GM12878 (cell line): Measurements from ENCODE around the gene RASA1. TPM values are rescaled to one million over a fixed set of nuclear protein-coding genes. Genes with fewer than 3 reads are reported as not detected.

Source experiments
- ATAC-seq: fragments of 200-7000 bp; cut with Tn5 transposase; 3 replicates; pipeline ENCODE4 v1.9.1; 2020; ENCODE audit warnings: mild to moderate bottlenecking, moderate library complexity
- BruUV-seq: library from RNA; stranded (reverse); fragments of 400-500 nt; replicated peaks from 2 replicates; lab custom pipeline; 2021; lab: Mats Ljungman, UMichigan
- CTCF ChIA-PET: fragments of 300-600 bp; sonication (Branson Sonifier 250); formaldehyde crosslinking; extraction: SDS; loops from one replicate; lab custom pipeline; 2021; ENCODE audit warnings: inconsistent platforms; lab: Yijun Ruan, JAX
- POLR2A ChIA-PET: fragments of 350-600 bp; formaldehyde crosslinking; extraction: SDS; loops from one replicate; lab custom pipeline; 2021; ENCODE audit warnings: inconsistent platforms; lab: Charles Lee
- RAD21 ChIA-PET: fragments of 300-600 bp; sonication (Branson Sonifier 250); formaldehyde crosslinking; loops from one replicate; lab custom pipeline; 2023; ENCODE audit warnings: antibody characterized with exemption; ENCODE audit not compliant: unreplicated experiment; lab: Charles Lee
- SMC1A ChIA-PET: fragments of 300-600 bp; sonication (Branson Sonifier 250); formaldehyde crosslinking; loops from one replicate; lab custom pipeline; 2023; ENCODE audit not compliant: unreplicated experiment, uncharacterized antibody; lab: Charles Lee
- DNase-seq: peaks from one replicate; pipeline ENCODE4 v3.0.0-alpha.2; 2011; ENCODE audit warnings: low read depth, low spot score
- FAIRE-seq: peaks from 3 replicates; lab custom pipeline; 2011; peaks lifted over from hg19 to GRCh38; lab: Jason Lieb, UNC
- H2AFZ ChIP-seq: 2 replicates; pipeline ENCODE4 v1.6.0; 2011; ENCODE audit warnings: low read depth, low read length, control low read depth; ENCODE audit not compliant: control insufficient read depth
- H3K27ac ChIP-seq: 2 replicates; pipeline ENCODE4 v1.5.1; 2011; ENCODE audit warnings: control low read depth; ENCODE audit not compliant: control insufficient read depth, insufficient read depth
- H3K27me3 ChIP-seq, 2 experiments: replicated peaks in 1 of 2; 2 replicates each; pipeline versions ENCODE4 v1.6.0 to v1.6.1; 2011; ENCODE audit warnings: low read length in 1 of 2; ENCODE audit not compliant: control insufficient read depth in 2 of 2, insufficient read depth in 2 of 2
- H3K36me3 ChIP-seq, 2 experiments: 2 replicates each; pipeline ENCODE4 v1.5.1; 2011; ENCODE audit warnings: low read length in 1 of 2; ENCODE audit not compliant: control insufficient read depth in 2 of 2, insufficient read depth in 2 of 2
- H3K4me1 ChIP-seq: 2 replicates; pipeline ENCODE4 v1.6.1; 2011; ENCODE audit warnings: mild to moderate bottlenecking, low read length, moderate library complexity, mixed read lengths; ENCODE audit not compliant: control insufficient read depth, insufficient read depth
- H3K4me2 ChIP-seq: 2 replicates; pipeline ENCODE4 v1.6.0; 2011; ENCODE audit warnings: control low read depth; ENCODE audit not compliant: control insufficient read depth, insufficient read depth
- H3K4me3 ChIP-seq: fragments of 200-600 bp; sonication (generic); 2 replicates; pipeline ENCODE4 v1.5.1; 2016
- H3K79me2 ChIP-seq: 2 replicates; pipeline ENCODE4 v1.6.0; 2011; ENCODE audit warnings: low read length; ENCODE audit not compliant: control insufficient read depth, insufficient read depth
- H3K9ac ChIP-seq: 2 replicates; pipeline ENCODE4 v1.8.0; 2011; ENCODE audit warnings: low read length, control low read depth, mixed read lengths; ENCODE audit not compliant: control insufficient read depth, insufficient read depth
- H3K9me3 ChIP-seq: replicated peaks from 3 replicates; pipeline ENCODE4 v1.5.1; 2011; ENCODE audit warnings: mild to moderate bottlenecking, low read length; ENCODE audit not compliant: control insufficient read depth, insufficient read depth
- H4K20me1 ChIP-seq: 2 replicates; pipeline ENCODE4 v1.6.0; 2011; ENCODE audit not compliant: control insufficient read depth, insufficient read depth
- ATF2 ChIP-seq: IDR thresholded peaks from 2 replicates; pipeline ENCODE4 v1.6.1; 2012; ENCODE audit warnings: low read length, inconsistent platforms
- CHD1 ChIP-seq: IDR thresholded peaks from 2 replicates; pipeline ENCODE4 v1.6.1; 2012; ENCODE audit warnings: low read depth, low read length, improper control_type of control experiment
- HCFC1 ChIP-seq: fragments of 150-350 bp; IDR thresholded peaks from 2 replicates; pipeline ENCODE4 v1.6.1; 2014; ENCODE audit warnings: low read length
- POLR2A ChIP-seq: IDR thresholded peaks from 2 replicates; pipeline ENCODE4 v1.6.1; 2011; ENCODE audit warnings: low read depth, mild to moderate bottlenecking, low read length
- STAT1 ChIP-seq: fragments of 450-650 bp; conservative IDR thresholded peaks from 2 replicates; pipeline ENCODE4 v1.6.1; 2014; ENCODE audit warnings: antibody characterized with exemption, mild to moderate bottlenecking
- USF2 ChIP-seq: IDR thresholded peaks from 2 replicates; pipeline ENCODE4 v1.6.1; 2011; ENCODE audit warnings: low read depth, low read length, improper control_type of control experiment, borderline replicate concordance
- ZNF207 ChIP-seq: fragments of 450-650 bp; IDR thresholded peaks from 2 replicates; pipeline ENCODE4 v1.6.1; 2014; ENCODE audit warnings: antibody characterized with exemption, mild to moderate bottlenecking, borderline replicate concordance
- ZNF24 ChIP-seq: fragments of 450-650 bp; IDR thresholded peaks from 2 replicates; pipeline ENCODE4 v1.6.1; 2017; ENCODE audit warnings: antibody characterized with exemption, mild to moderate bottlenecking
- WGBS: methylation state at CpG from one replicate; pipeline ENCODE4 v1.1.6; 2016; ENCODE audit warnings: low lambda C conversion rate; ENCODE audit not compliant: insufficient replicate concordance, insufficient coverage; ENCODE audit errors: missing lambda C conversion rate; 5-methylcytosine and 5-hydroxymethylcytosine counted together
- in situ Hi-C: fragments of 300-500 bp; cut with MboI; formaldehyde crosslinking; loops from 9 replicates; pipeline ENCODE4 v1.14.3; 2018; ENCODE audit warnings: mixed read lengths
- intact Hi-C: fragments of 100-400 bp; cut with micrococcal nuclease; formaldehyde crosslinking; loops from one replicate; pipeline ENCODE4 v1.14.2; 2022; ENCODE audit not compliant: unreplicated experiment
- polyA plus RNA-seq, 11 experiments: library from polyadenylated mRNA; depleted of rRNA in 4 of 11; unstranded in 6 of 11; stranded (reverse) in 5 of 11; fragments of >200 nt; fragmentation: Nextera tagmentation in 4 of 11; fragmentation: Illumina TruSeq in 1 of 11; extraction: Ambion mirVana in 4 of 11; extraction: Trizol in 1 of 11; gene quantifications; 1 replicate in 1 of 11; 2 replicates in 10 of 11; pipeline versions ENCODE4 v1.2.1 to v1.2.3, GENCODE V29; 2011 to 2016; ENCODE audit warnings: inconsistent platforms in 2 of 11, missing spikeins in 2 of 11, low read depth in 1 of 11
- total RNA-seq, 4 experiments: library from RNA; depleted of rRNA in 3 of 4; stranded (reverse); fragments of >200 nt in 3 of 4; fragmentation: Illumina TruSeq in 1 of 4; extraction: Trizol in 1 of 4; gene quantifications; 2 replicates each; pipeline versions ENCODE4 v1.2.1 to v1.2.3, GENCODE V29; 2013 to 2021

Gene RASA1
- total and polyA plus RNA-seq, 10 of the 15 experiments (the other 5 are each of a cell fraction or from before 2014, with no cell fraction given) = 7.8 to 72.3 (median 21.8) TPM

DNA sequence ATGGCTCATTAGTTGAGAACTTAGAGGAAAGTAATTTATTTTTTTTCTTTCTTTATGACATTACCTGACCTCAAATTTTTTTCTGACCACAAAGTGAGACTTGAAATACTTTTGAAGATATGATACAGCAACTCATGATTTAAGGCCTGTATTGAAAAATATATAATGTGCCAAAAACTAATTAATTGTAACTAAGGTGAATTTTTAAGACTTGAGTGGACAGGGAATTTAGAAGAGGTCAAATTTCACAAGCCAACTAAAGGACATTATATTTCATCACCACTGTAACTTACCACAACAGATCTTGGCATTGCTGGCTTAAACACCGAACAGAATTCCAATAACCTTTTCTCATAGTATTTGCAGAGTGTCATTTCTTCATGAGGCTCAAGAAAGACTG, 143.2 kb downstream of the RASA1 start:
- H3K9me3 ChIP-seq = no peaks in the 10 kb centered on the region
- ChIA-PET RAD21 (interaction anchor here (1.2 to 3.7 kb wide), 4 partner anchors 11 to 1280 kb away, joined by 3 to 17 read pairs (median 9); no protein-coding TSS in a partner anchor), POLR2A (interaction anchor here (0.7 to 1.6 kb wide), 2 partner anchors 11 to 14 kb away, joined by 3 to 5 read pairs; no protein-coding TSS in a partner anchor), CTCF (interaction anchor here (0.7 to 4.5 kb wide), 6 partner anchors 8 to 427 kb away, joined by 3 to 45 read pairs (median 3); no protein-coding TSS in a partner anchor), SMC1A (interaction anchor here (0.9 to 2.6 kb wide), 6 partner anchors 10 to 288 kb away, joined by 3 to 18 read pairs (median 6); no protein-coding TSS in a partner anchor)
- H3K27ac ChIP-seq = no peak overlapping the region
- peaks cover 3% of the 10 kb centered on the region; the same call in 1 of the 2 replicates for H3K4me1 ChIP-seq
- BruUV-seq = no TSS peak
- no peak overlapping the region for H2AFZ ChIP-seq
- ATAC-seq (no peak), DNase-seq (no peak), FAIRE-seq (no peak)
- peaks cover 0 to 11% of the 10 kb centered on the region in 2 experiments; a peak in 1 of 4 replicates for H3K36me3 ChIP-seq
- peaks cover 30% of the 10 kb centered on the region for H3K79me2 ChIP-seq
- peak overlapping the region; percentile 93 for H3K4me3 ChIP-seq
- WGBS = 91% methylated on average over 1 of the region's 1 CpG
- intact Hi-C loops (loop anchor here (5.0 to 10.0 kb wide), 2 partner anchors 796 to 1256 kb away; partner anchors contain the start of gene COX7C), in situ Hi-C loops (loop anchor here (10.0 to 25.0 kb wide), 2 partner anchors 799 to 1274 kb away; partner anchors contain the start of gene COX7C)
- H4K20me1 ChIP-seq = no peaks in the 10 kb centered on the region
- no peak for TF ChIP-seq HCFC1
- TF ChIP-seq USF2 = no peak
- no peak for TF ChIP-seq POLR2A
- no peak for TF ChIP-seq CHD1
- TF ChIP-seq STAT1 = no peak
- TF ChIP-seq ZNF24 = 0 out of 2 replicates have a peak, but pooled peaks have one; percentile 22
- no peak for TF ChIP-seq ZNF207
- TF ChIP-seq ATF2 = no peak
- peak overlapping the region; percentile 30; the same call in 1 of the 2 replicates for H3K9ac ChIP-seq
- H3K4me2 ChIP-seq = peak overlapping the region; percentile 82
- no peaks in the 10 kb centered on the region for H3K27me3 ChIP-seq
